Daoy (cell line): ENCODE data around the gene UTS2. TPM values are rescaled to one million over a fixed set of nuclear protein-coding genes. Genes with fewer than 3 reads are reported as not detected.
A peak's percentile ranks its signal among the peaks of the same experiment; 100 is the strongest.

Experiments
- DNase-seq: peaks from one replicate; pipeline ENCODE4 v3.0.0-alpha.2; 2015; ENCODE audit warnings: low read depth
- total RNA-seq: library from RNA; depleted of rRNA; stranded (reverse); fragments of >200 nt; shearing (Covaris generic); gene quantifications from 2 replicates; pipeline ENCODE4 v1.2.3, GENCODE V29; 2014; rRNA removed

The UTS2 gene, protein sequence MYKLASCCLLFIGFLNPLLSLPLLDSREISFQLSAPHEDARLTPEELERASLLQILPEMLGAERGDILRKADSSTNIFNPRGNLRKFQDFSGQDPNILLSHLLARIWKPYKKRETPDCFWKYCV
- not detected in 2 replicates for total RNA-seq

DNA sequence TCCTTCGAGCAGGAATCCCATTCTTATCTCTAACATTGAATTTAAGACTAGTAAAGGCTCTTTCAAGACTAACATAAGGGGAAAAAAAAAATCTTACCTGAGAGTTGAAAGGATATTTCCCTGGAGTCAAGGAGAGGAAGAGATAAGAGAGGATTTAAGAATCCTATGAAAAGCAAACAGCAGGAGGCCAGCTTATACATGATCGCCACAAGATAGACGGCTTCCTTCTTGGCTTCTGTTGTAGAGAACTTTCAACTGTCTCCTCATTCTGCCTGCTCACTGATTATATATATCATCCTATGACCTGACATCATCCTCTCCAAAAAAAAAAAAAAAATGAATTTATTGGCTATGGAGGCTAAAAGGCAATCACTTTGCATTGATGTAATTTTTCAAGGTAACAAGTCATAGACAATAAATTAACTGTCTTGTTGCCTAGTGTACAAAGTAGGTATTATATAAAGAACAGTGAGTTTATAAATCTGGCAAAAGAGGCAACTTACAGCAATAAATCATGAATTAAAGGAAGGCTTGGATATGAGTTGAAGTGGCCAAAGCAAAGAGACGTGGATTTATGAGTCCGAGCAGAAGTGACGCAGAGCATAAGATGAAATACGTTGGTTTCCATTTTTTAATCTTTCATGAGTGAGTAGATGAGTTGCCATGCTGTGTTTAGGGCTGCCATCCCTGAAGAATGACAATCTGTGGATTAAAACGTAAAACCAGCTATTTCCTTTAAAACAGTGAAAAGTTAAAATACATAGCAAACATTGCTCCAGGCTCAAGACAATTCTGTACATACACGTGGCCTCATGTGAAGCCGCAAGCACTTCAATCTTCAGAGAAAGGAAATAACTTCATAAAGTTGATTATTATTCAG, at the start of gene UTS2:
UTS2 (minus strand) TSS at position 262 of the 880 bp plus-strand sequence; CDS start at position 200, 62 bp downstream.
- DNase-seq, result no peak

DNA sequence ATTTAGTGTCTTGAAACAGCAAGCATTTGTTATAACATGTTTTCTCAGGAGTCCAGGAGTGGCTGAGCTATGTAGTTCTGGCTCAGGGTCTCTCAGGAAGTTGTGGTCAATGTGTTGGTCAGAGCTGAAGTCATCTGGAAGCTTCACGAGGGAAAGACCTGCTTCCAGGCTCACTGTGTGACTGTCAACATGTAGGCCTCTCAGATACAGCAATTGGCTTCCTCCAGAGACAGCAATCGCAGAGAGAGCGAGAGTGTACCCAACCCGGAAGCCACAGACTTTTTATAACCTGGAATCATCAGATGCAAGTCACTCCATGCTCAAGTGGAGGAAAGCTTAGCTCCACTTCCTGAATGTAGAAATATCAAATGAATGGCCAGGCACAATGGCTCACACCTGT, 46.9 kb upstream of the UTS2 start:
- DNase-seq, result peak; percentile 59

DNA sequence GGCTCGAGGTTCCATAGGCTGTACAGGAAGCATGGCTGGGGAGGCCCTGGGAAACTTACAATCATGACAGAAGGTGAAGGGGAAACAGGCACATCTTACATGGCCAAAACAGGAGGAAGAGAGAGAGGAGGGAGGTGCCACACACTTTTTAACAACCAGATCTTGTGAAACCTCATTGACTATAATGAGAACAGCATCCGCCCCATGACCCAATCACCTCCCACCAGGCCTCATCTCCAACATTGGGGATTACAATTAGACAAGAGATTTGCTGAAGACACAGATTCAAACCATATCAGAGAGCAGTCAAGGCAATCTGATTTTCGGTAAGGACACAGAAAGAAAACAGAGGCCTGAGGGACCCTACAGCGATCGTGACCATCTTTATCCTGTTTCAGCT, 46.1 kb upstream of the UTS2 start:
- no peak for DNase-seq

DNA sequence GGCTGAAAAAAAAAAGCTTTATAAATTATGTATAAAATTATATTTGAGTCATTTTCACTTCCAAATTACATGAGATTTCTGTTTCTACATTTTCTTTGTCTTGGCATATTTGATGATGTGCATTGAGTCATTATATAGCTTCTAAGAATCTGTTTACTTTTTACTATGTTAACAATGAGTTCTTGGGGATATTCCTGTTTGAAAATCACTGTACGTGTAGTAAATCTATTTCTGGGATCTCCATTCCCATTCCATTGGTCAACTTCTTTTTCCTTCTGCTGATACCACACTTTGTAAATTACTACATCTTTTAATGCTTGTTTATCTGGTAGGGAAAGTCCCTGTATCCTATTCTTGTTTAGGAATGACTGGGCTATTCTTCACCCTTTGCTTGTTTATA, 44.1 kb upstream of the UTS2 start:
- no peak for DNase-seq

DNA sequence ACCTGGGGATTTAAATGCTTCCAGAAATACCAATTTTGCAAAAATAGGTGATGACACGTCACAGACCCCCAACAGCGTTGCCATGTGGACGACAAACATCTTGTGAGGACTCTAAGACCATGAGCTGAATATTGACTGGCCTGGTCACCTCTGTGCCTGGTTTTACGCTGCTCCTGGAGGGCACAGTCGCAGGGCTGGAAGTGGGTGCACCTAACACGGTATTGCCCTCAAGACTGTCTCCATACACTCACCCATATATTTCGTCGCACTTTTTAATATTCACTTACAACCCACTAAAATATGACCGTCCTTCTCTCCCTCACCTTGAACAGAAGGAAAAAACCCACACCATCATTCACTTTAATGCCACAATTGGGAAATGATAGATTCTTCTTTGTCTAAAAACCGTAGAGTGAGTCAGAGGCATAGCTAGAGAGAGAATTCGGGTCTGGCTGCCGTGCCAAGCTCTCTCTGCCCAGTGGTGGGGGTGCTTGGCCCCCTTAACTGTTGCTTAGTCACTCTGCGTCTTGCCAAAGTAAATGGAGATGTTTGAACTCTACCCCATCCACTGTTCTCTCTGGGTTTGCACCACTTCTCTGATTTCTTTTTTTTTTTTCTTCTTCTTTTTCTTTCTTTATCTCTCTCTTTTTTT, 40.8 kb upstream of the UTS2 start:
- DNase-seq, result peak; percentile 94

DNA sequence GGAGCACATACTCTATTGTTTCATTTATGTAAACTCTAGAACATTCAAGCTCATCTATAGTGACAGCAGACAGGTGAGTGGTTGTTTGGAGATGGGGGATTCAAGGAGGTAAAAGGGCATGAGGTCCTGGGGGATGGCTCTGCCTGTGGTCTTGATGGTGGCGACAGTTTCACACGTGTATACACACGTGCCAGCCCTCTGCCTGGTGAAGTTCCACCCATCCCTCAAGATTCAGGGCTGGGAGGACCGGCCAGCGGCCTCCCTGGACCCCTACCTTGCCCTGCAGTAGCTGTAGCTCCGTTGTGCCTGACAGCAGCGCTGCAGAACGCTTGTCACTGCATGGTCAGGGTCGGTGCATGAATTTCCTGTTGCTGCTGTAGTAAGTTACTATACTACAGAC, 38.9 kb upstream of the UTS2 start:
- DNase-seq, result no peak

DNA sequence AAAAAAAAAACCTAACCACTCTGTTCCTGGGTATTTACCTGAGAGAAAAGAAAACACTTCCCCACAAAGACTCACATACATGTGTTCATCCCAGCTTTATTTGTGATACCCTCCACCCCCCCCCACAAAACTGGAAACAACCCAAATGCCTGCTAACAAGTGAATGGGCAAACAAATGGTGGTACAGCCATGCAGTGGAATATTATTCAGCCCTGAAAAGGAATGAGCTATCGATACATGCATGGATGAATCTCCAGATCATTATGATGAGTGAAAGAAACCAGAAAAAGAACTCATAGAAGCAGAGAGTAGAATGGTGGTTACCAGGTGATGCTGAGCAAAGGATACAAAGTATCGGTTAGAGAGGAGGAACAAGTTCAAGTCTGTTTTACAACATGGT, 38.0 kb upstream of the UTS2 start:
- DNase-seq, result no peak

DNA sequence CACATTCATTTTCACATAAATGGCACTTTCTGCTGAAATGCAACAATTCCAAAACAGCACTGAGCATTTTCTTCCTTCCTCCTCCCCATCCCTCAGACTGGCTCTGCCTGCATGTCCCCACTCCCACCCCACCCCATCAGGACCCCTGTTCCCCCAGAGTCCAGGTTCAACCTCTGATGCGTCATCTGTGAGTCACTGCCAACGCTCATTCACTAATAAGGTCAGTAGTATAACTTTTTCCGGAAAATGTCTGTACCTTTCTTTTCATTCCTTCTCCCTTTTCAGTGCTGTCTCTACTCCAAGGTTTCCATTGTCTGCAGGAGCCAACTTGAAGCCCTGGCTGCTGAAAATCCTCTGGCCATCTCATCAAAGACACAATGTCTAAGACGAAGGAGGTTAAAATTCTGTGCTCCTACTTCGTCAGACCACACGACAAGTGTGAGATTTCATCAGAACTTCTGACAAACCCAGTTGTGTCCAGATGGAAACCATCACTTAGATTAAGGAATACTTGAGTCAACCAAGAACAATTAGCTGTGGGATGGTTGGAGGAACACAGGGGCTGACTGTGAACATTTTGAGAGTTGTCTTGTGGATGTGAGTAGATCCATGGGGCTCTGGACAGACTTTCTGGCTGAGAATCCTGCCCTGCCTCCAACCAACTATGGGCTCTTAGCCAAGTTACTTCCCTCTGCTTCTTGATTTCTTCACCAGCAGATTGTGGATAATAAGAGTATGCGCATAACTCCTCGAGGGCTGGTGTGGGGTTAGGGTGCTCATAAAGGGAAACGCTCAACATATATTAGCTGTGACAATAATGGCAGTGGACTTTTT, 35.6 kb upstream of the UTS2 start:
- peak; percentile 49 for DNase-seq

DNA sequence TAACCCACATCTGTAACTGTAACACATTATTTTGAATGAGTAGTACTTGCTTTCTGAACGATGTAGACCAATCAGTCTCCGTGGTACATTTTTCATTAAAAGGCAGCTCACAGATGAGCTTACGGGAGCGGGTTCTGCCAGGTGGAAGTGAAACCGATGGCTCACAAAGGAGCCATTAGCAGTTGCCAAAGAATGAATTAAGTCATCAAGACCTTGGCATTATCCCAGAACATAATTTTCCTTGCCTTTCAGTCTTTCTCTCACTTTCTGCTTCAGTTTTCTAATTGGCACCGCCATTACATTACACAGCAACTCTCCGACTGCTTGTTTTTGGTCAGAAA, 33.5 kb upstream of the UTS2 start:
- DNase-seq, result peak; percentile 63

DNA sequence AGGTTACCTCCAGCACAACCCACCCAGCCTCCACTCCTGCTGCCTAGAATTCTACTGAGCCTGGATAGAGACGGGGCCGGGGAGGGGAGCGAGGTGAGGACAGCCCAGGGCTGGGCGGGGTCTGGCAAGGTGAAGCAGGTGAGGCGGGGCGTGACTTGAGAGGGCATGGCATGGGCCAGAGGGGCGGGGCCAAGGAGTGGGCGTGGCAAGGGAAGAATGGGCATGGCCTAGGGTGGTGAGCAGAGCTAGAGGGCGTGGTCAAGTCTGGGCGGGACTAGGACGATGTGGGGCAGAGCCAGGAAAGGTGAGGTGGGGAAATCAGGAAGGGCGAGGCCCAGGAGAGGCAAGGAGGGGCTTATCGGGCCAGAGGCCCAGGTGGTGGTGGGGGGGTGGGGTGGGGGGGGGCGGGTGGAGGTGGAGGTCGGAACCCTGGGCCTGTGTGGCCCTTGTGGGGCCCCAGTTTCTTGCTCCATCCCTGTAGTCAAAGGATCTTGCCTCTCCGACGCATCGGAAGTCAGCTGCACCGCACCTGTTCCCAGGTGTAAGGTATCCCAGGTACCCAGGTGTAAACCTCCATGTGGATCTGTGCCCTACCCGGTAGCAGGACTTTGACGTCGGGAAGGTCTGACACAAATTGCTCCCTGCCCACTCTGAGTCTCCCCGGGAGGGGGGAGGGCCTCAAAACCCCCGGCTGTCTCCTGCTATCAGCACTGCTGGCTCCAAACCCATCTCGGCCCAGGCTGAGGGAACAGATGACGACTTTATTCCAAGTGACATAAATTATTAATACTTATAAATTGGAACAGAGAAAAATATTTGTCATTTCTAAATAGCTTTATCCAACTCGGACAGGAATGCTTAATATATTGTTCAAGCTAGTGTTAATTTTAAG, 32.9 kb upstream of the UTS2 start:
- peak; percentile 45 for DNase-seq

DNA sequence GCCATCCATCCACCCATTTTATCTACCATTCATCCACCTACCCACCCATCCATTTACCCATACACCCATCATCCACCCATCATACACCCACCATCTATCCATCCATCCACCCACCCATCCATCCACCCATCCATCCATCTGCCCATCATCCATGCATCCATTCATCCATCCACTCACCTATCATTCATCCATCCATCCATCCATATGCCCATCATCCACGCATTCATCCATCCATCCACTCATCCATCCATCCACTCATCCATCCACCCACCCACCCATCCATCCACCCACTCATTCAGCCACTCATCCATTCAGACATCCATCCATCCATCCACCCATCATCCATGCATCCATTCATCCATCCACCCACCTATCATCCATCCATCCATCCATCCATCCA, 31.9 kb upstream of the UTS2 start:
- no peak for DNase-seq

DNA sequence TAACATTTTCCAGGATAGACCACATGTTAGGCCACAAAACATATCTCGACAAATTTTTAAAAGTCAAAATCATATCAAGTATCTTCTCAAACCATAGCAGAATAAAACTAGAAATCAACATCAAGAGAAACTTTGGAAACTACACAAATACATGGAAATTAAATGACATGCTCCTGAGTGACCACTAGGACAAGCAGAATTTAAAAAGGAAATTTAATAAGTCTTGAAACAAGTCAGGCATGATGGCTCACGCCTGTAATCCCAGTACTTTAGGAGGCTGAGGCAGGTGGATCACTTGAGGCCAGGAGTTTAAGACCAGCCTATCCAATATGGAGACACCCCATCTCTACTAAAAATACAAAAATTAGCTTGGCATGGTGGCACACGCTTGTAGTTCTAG, 26.4 kb upstream of the UTS2 start:
- no peak for DNase-seq

DNA sequence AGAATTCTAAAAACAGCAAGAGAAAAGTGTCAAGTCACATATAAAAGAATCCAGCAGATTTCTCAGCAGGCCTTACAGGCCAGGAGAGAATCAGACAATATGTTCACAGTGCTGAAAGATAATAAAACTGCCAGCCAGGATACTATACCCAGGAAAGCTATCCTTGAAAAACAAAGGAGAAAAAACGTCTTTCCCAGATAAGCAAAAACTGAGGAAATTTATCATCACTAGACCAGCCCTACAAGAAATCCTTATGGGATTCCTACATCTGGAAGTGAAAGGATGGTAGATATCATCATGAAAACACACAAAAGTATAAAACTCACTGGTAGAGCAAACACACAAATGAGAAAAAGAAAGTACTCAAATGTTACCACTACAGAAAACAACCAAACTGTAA, 25.2 kb upstream of the UTS2 start:
- no peak for DNase-seq

DNA sequence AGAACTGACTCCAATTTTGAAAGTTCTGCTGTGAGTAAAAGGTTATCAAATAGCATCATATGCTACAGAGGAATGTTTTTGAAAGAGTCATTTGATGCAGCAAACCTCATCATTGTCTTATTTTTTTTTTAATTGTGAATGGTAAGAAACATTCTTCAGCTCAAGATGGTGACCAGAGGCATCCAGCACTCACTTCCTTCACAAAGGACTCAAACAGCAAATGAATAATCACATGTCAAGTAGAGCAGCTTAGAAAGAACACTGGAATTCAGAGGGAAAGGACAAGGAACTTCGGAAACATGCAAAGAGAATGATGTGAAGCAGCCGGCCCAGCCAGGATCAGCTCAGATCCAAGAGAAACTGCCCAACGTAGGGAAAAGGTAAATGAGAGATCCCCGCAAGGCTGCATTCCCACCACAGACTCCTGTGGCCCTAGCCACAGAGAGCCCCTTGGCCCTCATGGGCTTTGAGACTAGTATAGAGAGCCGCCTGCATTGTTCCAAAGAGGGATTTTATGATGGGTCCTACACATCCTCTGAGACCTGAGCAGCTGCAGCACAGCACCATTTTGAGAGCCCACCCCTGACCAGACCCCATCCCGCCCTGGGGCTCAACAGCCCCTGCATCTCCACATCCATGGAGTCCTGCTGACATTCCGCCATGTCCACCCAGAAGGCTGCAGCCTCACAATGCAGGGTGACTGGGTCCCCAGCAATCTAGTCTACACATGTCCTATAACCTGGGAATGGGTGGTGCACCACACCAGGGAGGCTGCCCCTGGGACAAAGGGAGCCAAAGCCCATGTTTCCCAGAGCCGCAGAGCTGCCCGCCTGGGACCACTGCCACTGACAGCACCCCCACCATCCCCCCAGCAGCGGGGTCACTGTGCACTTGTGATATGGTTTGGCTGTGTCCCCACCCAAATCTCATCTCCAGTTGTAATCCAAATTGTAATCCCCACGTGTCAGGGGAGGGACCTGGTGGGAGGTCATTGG, 21.2 kb upstream of the UTS2 start:
- DNase-seq, result no peak

DNA sequence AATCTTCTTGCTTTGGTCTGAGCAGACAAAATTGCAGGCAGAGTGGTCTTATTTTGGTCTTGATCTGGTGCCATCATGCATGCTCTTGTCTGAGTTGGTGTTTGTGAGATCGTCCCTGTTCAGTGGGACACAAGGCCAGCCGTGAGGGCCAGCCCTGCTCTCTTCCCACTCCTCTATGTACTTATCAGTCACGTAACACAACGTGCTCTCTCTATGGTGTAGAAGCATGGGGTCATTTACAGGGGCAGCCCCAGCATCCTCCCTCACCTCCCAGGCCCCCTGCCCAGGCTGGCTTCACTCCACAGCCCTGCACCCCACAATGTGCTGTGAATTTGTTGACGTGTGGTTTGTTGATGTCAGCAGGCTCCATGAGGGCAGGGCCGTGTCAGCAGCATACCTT, 18.3 kb upstream of the UTS2 start:
- DNase-seq, result no peak

DNA sequence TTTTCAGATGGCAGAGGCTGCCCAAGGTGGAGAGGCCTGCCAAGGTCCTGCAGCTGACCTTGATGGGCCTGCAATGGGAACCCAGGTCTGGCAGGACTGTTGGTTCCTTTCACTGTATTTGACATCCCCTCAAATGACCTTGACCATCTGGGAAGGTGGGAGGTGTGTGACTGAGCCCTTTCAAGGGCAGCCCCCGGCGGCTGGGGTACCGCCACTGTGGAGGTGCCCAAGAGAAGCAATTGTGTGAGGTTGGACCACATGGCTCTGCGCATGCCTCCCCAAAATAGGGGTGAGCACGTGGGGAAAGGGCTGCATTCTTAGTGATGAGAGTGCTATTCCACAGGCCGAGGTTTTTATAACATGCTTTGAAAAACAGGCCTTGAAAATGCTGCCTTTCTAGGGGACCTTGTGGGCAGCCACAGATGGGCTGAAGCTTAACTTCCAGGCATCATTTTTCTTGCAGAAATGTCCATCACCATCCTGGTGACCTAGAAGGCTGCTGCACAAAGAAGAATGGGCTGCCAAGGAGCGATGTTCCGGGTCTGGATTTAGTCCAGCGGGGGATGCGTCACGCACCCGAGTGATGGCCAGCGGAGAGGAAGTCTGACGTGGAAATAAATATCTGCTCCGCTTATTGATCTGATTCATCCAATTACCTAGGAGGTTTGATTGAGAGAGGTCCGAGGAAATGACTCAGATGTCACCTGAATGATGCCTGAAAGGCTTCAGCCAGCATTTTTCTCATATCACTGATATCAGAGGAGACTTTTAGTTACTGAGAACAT, 16.5 kb upstream of the UTS2 start:
- DNase-seq, result peak; percentile 52

DNA sequence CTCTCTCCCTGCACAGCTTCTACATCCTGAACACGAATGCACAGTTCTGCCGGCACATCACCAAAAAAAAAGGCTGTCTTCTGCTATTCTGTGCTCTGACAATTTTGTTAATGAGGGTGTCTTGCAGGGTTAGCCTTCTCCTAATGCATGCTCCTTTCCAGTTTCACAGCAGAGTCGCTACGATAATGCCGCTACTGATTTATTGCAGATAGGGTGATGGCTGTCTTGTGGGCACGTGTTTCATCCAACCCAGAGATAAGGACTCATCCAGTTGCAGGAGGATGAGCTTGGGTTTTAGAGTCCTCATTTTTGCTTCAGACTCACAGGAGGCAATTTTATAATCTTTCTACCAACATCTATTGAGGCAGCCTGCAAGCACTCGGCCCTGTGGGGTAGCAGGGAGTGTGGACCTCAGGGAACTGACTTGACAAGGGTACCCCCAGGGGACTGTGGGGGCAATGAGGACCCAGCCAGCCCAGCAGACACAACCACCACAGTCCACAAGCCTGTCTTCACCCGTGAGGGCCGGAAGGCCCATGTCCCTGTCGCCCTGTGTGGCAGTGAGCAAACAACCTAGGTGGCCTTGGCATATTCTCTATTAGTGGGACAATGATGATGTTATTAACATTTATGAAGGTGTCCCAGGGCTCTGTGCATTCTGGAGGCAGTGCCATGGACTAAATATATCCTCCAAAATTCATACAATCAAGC, 15.4 kb upstream of the UTS2 start:
- no peak for DNase-seq

DNA sequence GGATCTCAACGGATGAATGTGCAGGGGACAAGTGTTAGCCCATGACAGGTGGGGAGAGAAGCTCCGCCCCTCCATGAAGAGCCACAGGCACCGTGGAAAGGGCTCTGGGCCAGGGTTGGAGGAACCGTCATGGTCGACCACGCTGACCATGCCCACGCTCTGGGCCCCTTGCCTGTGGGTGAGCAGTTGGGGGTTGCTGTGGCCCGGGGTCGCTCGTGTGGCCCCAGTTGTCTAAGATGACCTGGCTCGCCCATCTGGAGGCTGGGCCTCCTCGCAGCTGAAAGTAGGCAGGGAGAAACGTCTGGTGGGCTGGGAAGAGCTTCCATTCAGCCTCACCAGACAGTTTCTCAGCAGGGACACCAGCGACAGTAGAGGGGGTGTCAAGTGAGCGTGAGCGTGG, 13.1 kb upstream of the UTS2 start:
- DNase-seq, result no peak
